RWPE1 (cell line): ENCODE results near the gene NFIX.

Experiments used
- CTCF ChIA-PET: fragments of 350-600 bp; sonication (Branson Sonifier 250); formaldehyde crosslinking; extraction: SDS; loops from one replicate; lab custom pipeline; 2021; lab: Yijun Ruan, JAX
- POLR2A ChIA-PET: fragments of 400-600 bp; formaldehyde crosslinking; extraction: SDS; loops from one replicate; lab custom pipeline; 2020; ENCODE audit warnings: antibody characterized with exemption; ENCODE audit not compliant: low non-redundant PET; lab: Yijun Ruan, JAX
- DNase-seq: peaks from one replicate; pipeline ENCODE4 v3.0.0; 2012; ENCODE audit warnings: low spot score
- H3K27ac ChIP-seq: fragments of 450-650 bp; 2 replicates; pipeline ENCODE4 v1.5.1; 2017
- CTCF ChIP-seq: fragments of 450-650 bp; conservative IDR thresholded peaks from 2 replicates; pipeline ENCODE4 v1.5.1; 2017; ENCODE audit warnings: low read depth, mild to moderate bottlenecking

NFIX gene

GRCh38 chr19:13023656-13024055, 28.4 kb downstream of the NFIX start:
- H3K27ac ChIP-seq, result peak overlapping the region; percentile 99
- DNase-seq, result peak; percentile 69
- POLR2A ChIA-PET, result interaction anchor here (0.7 to 1.1 kb wide), 5 partner anchors 9 to 151 kb away, joined by 3 to 5 read pairs (median 4); no protein-coding TSS in a partner anchor
- TF ChIP-seq CTCF, result no peak
- CTCF ChIA-PET, result interaction anchor here (0.6 to 1.6 kb wide), 4 partner anchors 16 to 129 kb away, joined by 3 to 7 read pairs (median 4); no protein-coding TSS in a partner anchor

- peak overlapping the region; percentile 99 for H3K27ac ChIP-seq
- ChIA-PET POLR2A (interaction anchor here (1.1 kb wide), 2 partner anchors 10 to 11 kb away, joined by 4 read pairs; no protein-coding TSS in a partner anchor), CTCF (interaction anchor here (0.7 to 1.6 kb wide), 5 partner anchors 9 to 47 kb away, joined by 3 to 8 read pairs (median 4); no protein-coding TSS in a partner anchor)
- no peak for TF ChIP-seq CTCF
- DNase-seq, result no peak
Observed at GRCh38 chr19:13024126-13024950, 29.1 kb downstream of the NFIX start.

- POLR2A ChIA-PET, result interaction anchor here (1.1 kb wide), 1 partner anchor 12 kb away, joined by 4 read pairs; no protein-coding TSS in a partner anchor
- CTCF ChIA-PET, result interaction anchor here (1.0 to 1.4 kb wide), 3 partner anchors 8 to 36 kb away, joined by 3 to 8 read pairs (median 4); no protein-coding TSS in a partner anchor
- no peak for DNase-seq
- H3K27ac ChIP-seq, result peak overlapping the region; percentile 99
- no peak for TF ChIP-seq CTCF
Observed at GRCh38 chr19:13024951-13025697, 29.8 kb downstream of the NFIX start.

- CTCF ChIA-PET, result interaction anchor here (0.6 to 2.1 kb wide), 6 partner anchors 13 to 112 kb away, joined by 3 to 10 read pairs (median 3); no protein-coding TSS in a partner anchor
- H3K27ac ChIP-seq, result peak overlapping the region; percentile 99
- POLR2A ChIA-PET, result interaction anchor here (0.6 kb wide), 1 partner anchor 14 kb away, joined by 3 read pairs; no protein-coding TSS in a partner anchor
Observed at GRCh38 chr19:13025819-13026456, 30.7 kb downstream of the NFIX start.

More at GRCh38 chr19:13025819-13026456, 30.7 kb downstream of the NFIX start:
- DNase-seq, result no peak
- TF ChIP-seq CTCF, result no peak
